NCI-H2107 treated with DMSO at 0.1 percent for 48 hours (cell line): ENCODE measurements around the gene ITGBL1.
A peak's percentile ranks its signal among the peaks of the same experiment; 100 is the strongest.

Experiments used
- DNase-seq: peaks from one replicate; lab custom pipeline; 2025; ENCODE audit not compliant: unreplicated experiment; lab: John Stamatoyannopoulos, UW

ITGBL1 gene

DNA sequence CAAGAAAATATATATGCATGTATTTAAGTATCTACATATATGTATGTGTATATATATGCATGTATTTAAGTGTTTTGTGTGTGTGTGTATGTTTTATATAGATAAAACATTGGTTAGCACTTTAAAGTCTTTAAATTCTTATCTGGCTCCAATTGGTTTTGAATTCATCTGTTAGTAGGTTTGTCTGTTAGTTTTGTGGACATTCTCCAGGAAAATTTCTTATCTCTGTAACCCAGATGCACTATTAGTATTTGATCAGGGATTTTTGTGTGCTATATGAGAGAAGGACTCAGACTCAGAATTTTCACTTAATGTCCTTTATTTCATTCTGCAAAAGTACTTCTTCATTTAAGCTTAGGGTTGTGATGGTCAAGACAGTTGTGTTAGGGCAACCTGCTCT lies 103.1 kb downstream of the ITGBL1 start:
- no peak for DNase-seq

DNA sequence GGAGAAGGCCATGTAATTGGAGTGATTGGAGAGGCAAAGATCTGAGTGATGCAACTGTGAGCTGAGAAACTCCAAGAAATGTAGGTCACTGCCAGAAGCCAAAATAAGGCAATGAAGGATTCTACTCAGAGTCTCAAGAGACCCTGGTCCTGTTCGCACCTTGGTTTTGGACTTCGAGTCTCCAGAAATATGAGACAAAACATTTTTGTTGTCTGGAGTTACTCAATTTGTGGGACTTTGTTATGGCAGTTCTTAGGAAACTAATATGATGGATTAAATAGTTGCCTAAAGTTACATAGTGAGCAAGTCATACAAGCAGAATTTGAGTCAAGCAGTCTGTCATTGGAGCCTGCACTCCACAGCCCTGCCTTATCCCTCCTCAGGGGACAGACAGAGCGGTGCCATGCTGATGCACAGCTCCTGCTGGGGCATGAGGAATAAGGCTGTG lies 104.2 kb downstream of the ITGBL1 start:
- DNase-seq, result no peak

DNA sequence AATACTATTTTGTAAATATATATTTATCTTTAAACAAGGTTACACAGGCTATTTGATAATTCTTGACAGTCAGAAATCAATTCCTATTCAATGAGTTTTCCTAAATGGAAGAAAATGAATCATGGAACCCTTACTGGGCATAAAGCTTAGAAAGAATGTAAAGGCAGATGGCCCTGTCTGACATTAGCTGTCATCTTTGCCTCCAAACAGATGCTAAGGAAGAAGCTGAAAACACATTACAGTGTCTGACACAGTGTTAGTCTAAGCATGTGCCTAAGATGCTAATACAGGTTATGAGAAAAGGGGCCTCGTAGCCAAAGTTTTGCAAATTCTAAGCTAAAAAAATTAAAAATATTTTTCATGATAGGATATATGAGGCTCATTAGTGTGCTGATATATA lies 112.8 kb downstream of the ITGBL1 start:
- DNase-seq, result no peak

GRCh38 chr13:101567841-101568240 lies 115.4 kb downstream of the ITGBL1 start:
- DNase-seq, result no peak

GRCh38 chr13:101569807-101570206 lies 117.3 kb downstream of the ITGBL1 start:
- no peak for DNase-seq

GRCh38 chr13:101570410-101570809 lies 117.9 kb downstream of the ITGBL1 start:
- DNase-seq, result no peak

DNA sequence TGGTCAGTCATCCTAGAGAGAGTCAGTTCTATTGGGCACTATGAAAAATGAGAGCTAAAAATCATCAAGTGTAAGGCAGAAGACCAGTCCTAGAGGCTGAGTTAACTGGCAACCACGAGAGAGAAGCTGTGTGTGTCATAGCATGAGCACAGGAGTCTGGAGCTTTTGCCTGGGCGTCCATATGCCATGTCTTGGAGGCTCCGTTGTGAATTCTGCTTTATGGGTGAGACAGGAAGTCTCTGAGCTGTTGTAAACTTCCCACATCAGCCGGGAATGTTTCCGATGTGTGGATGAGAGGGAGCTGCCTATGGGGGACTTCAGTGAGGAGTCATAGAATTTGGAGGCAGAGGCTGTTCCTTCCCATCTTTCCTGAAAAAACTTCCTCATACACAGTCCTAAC lies 120.0 kb downstream of the ITGBL1 start:
- DNase-seq, result no peak

DNA sequence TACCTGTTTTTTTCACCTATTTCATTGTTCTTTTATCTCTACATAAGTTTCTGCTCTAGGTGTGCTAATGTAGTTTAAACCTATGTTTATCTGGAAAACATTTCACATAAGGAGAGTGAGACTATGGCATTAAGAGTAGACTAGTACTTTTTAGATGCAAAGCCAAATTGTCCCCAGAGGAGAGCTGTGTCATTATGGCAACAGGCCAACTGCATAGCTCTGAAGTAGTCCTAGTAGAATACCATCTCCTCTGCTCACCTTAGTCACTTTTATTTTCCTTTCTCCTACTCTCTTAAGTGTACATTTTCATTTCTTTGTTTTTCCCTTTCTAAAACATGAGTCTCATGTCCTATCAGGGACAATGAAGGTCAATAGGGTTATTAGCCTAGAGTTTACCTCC lies 123.1 kb downstream of the ITGBL1 start:
- peak; percentile 2 for DNase-seq

- DNase-seq, result no peak
These were observed 124.0 kb downstream of the ITGBL1 start for GRCh38 chr13:101576455-101576854.

DNA sequence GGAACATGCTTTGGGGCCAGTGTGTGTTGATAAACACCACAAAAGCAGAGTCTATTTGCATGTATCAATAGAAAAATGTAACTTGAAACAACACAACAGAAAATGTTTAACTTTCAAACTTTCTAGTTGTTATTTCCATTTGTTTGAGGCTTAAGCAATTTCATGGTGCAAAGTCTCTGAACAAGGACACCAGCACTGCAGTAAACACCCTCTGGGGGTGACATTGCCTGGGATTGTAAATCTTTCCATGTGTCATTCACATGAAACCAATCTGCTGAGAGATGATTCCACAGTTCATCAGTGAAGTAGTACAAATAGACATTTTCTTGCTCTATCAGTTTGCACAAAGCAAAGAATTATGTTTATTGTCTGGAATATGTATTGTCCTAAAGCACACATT lies 124.5 kb downstream of the ITGBL1 start:
- DNase-seq, result no peak

DNA sequence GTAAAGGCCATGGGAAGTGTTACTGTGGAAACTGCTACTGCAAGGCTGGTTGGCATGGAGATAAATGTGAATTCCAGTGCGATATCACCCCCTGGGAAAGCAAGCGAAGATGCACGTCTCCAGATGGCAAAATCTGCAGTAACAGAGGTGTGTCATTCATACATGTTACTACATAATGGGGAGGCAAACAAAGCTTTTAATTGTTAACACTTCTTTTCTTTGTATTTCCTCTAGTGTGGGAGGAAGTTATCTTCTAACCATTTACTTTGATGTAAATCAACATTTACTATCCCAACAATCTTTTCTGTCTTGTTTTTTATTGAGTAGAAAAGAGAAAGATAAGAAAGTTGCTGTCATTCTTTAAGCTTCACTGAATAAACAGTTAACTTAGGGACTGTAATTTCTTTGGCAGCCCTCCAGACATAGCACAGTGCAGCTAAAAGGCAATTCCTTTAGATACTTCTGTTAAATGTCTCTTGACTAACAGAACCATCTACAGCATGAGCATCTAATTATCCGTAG lies 126.9 kb downstream of the ITGBL1 start:
- DNase-seq, result no peak

GRCh38 chr13:101584331-101584730 lies 131.9 kb downstream of the ITGBL1 start:
- no peak for DNase-seq

- no peak for DNase-seq
These were observed 138.0 kb downstream of the ITGBL1 start for GRCh38 chr13:101590479-101590878.

DNA sequence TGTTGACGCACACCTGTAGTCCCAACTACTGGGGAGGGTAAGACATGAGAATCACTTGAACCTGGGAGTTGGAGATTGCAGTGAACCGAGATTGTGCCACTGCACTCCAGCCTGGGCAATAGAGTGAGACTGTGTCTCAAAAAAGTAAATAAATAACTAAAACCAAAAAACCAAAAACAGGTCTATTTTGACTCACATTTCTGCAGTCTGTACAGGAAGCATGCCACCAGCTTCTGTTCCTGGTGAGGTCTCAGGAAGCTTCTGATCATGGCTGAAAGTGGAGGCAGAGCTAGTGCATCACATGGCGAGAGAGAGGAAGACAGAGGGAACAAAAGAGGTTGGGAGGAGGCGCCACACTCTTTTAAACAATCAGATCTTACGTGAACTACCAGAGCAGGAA lies 142.5 kb downstream of the ITGBL1 start:
- DNase-seq, result no peak

GRCh38 chr13:101596803-101597202 lies 144.3 kb downstream of the ITGBL1 start:
- DNase-seq, result no peak

DNA sequence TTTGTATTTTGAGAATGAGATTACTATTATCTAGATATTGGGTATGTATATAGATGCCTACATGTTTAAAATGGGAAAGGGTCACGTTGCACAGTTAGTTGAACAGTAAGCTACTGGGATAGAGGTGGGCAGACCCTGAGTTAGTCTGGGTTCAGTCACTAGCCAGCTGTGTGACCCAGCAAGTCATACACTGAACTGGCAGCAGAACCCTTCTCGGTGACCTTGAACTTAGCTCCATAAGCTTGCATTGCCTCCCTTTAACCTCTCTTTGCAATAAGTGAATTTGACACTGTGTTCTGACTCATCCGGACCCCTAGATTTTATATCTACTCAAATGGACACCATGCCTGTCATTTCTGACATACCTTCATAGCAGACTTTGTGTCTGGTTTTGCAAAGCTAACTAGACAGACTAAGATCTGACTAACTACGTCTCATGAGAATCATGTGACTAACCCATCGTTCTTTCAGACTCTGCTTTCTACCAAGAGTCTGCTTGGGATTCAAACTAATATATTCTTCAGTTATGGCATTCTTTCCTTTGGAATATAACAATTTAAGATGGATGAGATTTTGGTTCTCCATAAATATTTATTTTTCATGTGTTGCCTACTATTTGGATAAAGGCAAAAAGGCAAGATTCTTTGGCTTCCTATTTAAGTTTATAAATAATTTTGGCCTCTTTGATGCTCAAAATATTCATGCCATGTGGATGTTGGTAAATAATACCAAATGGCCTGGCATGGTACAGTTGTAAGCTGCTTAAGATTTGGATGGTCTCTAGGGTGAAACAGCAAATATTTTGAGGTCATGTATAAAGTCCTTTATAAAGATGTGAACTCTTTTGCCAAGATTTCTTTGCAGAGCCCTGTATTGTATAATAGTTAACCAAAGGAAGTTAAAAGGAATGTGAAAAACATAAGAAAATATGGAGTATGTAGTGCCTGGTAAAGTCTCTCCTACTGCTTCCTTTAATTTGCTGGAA lies 159.3 kb downstream of the ITGBL1 start:
- DNase-seq, result no peak

- no peak for DNase-seq
These were observed 160.3 kb downstream of the ITGBL1 start for GRCh38 chr13:101612735-101613134.

- DNase-seq, result no peak
These were observed 162.0 kb downstream of the ITGBL1 start for GRCh38 chr13:101614491-101614890.

GRCh38 chr13:101618440-101619187 lies 166.1 kb downstream of the ITGBL1 start:
- DNase-seq, result no peak

GRCh38 chr13:101621099-101621498 lies 168.6 kb downstream of the ITGBL1 start:
- no peak for DNase-seq

DNA sequence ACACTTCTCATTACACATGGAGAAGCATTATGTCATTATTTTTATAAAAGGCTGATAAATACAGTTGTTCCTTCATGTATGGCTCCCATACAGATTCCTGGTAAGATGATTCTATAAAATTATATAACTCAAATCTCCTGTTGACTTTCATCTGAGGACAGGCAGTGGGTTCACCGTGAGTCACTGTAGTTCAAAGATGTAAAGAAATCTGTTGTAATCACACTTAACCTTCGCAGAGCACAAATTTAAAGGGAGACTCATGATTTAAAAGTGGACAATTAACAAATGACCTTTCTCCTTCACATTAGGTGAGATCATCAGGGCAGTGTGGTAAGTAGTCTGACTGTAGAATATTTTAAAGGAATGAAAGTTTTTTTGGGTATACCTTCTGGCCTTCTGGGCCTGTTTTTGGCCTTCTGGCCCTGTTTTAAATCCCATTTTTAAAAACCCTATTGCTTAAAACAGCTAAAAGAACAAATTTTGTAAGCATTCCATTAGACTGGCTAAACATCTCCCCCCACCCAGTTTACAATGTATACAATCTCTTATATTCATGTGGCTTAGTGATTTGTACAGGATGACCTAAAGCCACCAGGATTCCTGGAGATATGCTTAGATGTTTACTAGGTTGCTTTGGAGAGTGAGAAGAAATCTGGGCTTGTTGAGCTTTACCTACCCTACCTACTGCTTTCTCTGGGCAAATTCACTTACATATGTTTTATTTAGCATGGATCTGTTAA lies 171.2 kb downstream of the ITGBL1 start:
- DNase-seq, result no peak
